Airway epithelial cell (primary cell): ENCODE results near the gene GTPBP10. TPM values are rescaled to one million over a fixed set of nuclear protein-coding genes. Genes with fewer than 3 reads are reported as not detected.

Experiments used
- total RNA-seq: library from RNA; depleted of rRNA; stranded (reverse); fragments of >200 nt; gene quantifications from 2 replicates; pipeline ENCODE4 v1.2.3, GENCODE V29; 2015

The GTPBP10 gene, protein sequence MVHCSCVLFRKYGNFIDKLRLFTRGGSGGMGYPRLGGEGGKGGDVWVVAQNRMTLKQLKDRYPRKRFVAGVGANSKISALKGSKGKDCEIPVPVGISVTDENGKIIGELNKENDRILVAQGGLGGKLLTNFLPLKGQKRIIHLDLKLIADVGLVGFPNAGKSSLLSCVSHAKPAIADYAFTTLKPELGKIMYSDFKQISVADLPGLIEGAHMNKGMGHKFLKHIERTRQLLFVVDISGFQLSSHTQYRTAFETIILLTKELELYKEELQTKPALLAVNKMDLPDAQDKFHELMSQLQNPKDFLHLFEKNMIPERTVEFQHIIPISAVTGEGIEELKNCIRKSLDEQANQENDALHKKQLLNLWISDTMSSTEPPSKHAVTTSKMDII
- 8.2 and 12.0 TPM in 2 replicates for total RNA-seq

DNA sequence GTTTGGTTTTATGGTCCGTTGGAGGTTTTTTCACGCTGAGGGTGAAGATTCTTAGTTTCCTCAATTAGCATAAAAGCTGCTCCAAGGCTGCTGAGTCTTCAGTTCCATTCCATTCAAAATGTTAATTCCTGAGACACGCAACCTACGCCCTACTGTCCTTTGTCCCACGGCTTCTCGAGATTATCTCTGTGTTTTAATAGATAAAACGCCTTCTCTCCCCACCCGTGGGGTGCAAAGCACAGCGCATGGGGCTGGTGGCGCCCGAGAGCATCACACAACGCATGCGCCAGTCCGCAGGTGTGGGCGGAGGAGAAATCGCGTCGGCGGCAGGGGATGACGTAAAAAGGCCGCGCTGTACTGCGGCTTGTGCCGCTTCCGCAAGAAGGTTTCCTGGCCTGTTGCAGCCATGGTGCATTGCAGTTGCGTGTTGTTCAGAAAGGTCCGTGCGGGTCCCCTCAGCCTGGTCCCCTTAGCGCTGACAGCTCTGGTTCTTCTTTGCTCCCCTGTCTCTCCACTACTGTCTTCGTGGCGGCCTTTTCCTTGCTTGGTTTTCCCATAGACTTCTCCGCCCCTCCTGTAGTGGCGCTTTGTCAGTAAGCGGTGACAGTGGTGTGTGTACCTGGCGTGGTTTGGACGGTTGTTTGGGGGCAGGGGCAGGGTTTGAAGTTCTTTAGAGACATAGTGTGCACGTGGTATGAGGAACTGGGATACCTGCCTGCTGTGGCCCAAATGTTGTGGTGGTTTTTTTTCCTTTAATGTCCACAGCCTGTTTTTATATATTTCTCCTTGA, at the start of gene GTPBP10:
GTPBP10 (plus strand) TSS at position 381 of the 790 bp plus-strand sequence; CDS start at position 407, 26 bp downstream.

DNA sequence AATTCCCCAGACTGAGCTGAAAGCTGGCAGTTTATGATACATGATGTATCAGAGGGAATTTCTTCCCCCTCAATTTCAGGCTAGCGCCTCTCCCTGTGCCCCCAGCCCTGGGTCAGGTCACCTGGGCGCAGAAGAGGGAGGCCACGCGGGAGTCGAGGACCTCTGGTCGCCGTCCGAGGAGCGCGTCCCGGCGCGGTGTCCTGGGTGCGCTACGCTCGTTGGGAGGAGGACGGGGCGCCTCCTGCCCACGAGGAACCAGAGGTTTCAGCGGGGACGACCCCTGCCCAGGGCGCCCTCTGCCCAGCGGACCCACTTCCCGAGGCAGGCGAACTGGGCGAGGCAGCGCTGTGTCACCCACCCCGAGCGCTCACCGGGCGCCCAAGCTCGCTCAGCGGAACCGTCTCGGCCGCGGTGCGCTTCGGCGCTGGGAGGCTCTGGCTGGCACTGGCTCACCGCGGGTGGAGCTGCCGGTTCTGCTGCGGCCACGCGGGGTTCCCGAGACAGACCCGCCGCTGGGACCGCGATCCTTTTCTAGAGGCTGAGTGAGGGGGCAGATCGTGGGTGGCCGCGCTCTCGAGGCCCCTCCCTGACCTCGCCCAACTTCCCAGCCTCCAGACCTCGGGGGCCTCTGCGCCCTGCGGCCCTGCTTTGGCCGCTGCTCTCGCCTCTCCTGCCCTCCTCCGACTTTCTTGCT, 25.6 kb upstream of the GTPBP10 start, which contains the start of gene FAM237B:
FAM237B (minus strand) TSS at position 504 of the 694 bp plus-strand sequence. CDS start 1,556 bp downstream, outside the sequence.

DNA sequence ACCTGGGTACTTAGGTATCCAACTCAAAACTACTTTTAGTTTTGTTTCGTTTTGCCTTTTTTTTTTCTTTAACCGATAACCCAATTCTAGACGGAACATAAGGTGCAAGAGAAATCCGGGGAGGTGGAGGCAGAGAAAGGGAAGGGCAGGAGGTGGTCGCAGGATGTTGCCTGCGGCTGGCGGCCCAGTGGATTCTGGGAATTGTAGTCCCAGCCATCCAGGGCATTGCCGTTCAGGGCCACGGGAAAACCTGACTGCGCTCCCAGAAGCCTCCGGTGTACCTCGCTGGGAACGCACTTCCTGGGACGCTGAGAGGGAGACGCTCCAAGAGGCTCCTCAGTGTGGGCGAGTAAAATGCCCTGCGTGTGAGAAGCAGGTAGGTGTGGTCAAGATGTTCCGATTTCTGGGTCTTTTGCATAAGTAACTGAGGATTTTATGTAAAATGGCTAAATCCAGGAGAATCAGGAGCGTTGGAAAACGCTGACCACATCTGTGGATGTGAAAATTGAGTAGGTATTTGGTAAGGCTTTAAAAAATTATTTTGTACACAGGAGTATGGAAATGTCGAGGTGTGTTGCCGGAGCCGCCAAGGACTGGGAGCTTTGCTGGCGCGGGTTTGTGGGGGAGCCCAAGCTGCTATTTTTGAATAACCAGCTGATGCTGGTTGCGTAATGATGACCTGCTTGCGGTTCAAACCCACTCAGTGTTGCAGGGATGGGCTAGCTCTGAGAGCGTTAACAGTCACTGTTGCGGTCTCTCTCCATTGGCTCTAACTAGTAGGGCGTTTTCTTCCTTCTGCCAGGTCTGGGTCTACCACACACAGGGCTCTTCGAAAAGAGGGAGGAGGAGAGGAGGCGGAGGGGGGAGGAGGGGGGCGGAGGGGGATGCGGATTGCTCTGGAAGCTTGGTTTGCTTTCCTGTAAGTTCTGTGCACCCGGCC, 56.9 kb downstream of the GTPBP10 start, which contains the start of gene CLDN12:
CLDN12 (plus strand) TSS at position 288 of the 940 bp plus-strand sequence. CDS start 9,216 bp downstream, outside the sequence.

Other genes starting within 250 kb of the GTPBP10 start
- gene STEAP1, start 192.2 kb upstream of the GTPBP10 start, total RNA-seq, result 17.6 and 20.3 TPM in 2 replicates
- gene STEAP2, start 135.0 kb upstream of the GTPBP10 start, total RNA-seq, result 5.9 and 9.1 TPM in 2 replicates
- gene CFAP69, start 101.5 kb upstream of the GTPBP10 start, total RNA-seq, result 0.28 and 0.49 TPM in 2 replicates
- not detected in 2 replicates for gene FAM237B, start 25.4 kb upstream of the GTPBP10 start, total RNA-seq
- 26.3 and 27.8 TPM in 2 replicates for gene CLDN12, start 56.7 kb downstream of the GTPBP10 start, total RNA-seq
- not detected in 2 replicates for gene PTTG1IP2, start 122.9 kb downstream of the GTPBP10 start, total RNA-seq
- 5.5 and 5.7 TPM in 2 replicates for gene CDK14, start 249.6 kb downstream of the GTPBP10 start, total RNA-seq